Thymus (tissue), 11 donors: ENCODE measurements around the gene PABPC4L. TPM values are rescaled to one million over a fixed set of nuclear protein-coding genes. Genes with fewer than 3 reads are reported as not detected.
A peak's percentile ranks its signal among the peaks of the same experiment; 100 is the strongest.

Experiments used
- DNase-seq, 9 donors: peaks; one replicate each; pipeline ENCODE4 v3.0.0-alpha.2; 2013; ENCODE audit warnings: low spot score in 9 of 9, low read depth in 6 of 9, missing footprints in 1 of 9
- H3K27ac ChIP-seq, 2 donors: one replicate each; pipeline ENCODE4 v1.5.1; 2013; ENCODE audit warnings: control low read depth in 1 of 2, low read depth in 1 of 2, low read length in 1 of 2, mild to moderate bottlenecking in 1 of 2, moderate library complexity in 1 of 2
- H3K27me3 ChIP-seq, 2 donors: one replicate each; pipeline ENCODE4 v1.5.1; 2013; ENCODE audit warnings: low read length in 1 of 2; ENCODE audit not compliant: control insufficient read depth in 2 of 2, insufficient read depth in 1 of 2
- H3K36me3 ChIP-seq, 2 donors: one replicate each; pipeline ENCODE4 v1.5.1; 2013; ENCODE audit warnings: low read length in 1 of 2, mild to moderate bottlenecking in 1 of 2, moderate library complexity in 1 of 2; ENCODE audit not compliant: control insufficient read depth in 2 of 2, insufficient read depth in 2 of 2
- H3K4me1 ChIP-seq, 2 donors: one replicate each; pipeline ENCODE4 v1.5.1; 2013; ENCODE audit warnings: low read length in 2 of 2; ENCODE audit not compliant: control insufficient read depth in 2 of 2, insufficient read depth in 2 of 2
- H3K4me3 ChIP-seq, 2 donors: one replicate each; pipeline ENCODE4 v1.5.1; 2013; ENCODE audit warnings: low read length in 2 of 2, control low read depth in 1 of 2, mild to moderate bottlenecking in 1 of 2
- H3K9me3 ChIP-seq, 2 donors: one replicate each; pipeline ENCODE4 v1.5.1; 2013; ENCODE audit warnings: low read length in 1 of 2, mild to moderate bottlenecking in 1 of 2; ENCODE audit not compliant: control insufficient read depth in 2 of 2, insufficient read depth in 1 of 2
- WGBS: extraction: QIAGEN DNeasy Blood & Tissue Kit; methylation state at CpG from one replicate; pipeline ENCODE4 v1.1.7; 2013; 5-methylcytosine and 5-hydroxymethylcytosine counted together
- polyA plus RNA-seq: library from polyadenylated mRNA; stranded (reverse); fragments of 200-250 nt; gene quantifications from one replicate; pipeline ENCODE4 v1.2.3, GENCODE V29; 2013
- total RNA-seq: library from RNA; stranded (reverse); fragments of 120-200 nt; gene quantifications from one replicate; pipeline ENCODE4 v1.2.4, GENCODE V29; 2013
- donor health status: healthy.

Gene PABPC4L
- total and polyA plus RNA-seq, 2 donors = 1.0 to 3.1 TPM

DNA sequence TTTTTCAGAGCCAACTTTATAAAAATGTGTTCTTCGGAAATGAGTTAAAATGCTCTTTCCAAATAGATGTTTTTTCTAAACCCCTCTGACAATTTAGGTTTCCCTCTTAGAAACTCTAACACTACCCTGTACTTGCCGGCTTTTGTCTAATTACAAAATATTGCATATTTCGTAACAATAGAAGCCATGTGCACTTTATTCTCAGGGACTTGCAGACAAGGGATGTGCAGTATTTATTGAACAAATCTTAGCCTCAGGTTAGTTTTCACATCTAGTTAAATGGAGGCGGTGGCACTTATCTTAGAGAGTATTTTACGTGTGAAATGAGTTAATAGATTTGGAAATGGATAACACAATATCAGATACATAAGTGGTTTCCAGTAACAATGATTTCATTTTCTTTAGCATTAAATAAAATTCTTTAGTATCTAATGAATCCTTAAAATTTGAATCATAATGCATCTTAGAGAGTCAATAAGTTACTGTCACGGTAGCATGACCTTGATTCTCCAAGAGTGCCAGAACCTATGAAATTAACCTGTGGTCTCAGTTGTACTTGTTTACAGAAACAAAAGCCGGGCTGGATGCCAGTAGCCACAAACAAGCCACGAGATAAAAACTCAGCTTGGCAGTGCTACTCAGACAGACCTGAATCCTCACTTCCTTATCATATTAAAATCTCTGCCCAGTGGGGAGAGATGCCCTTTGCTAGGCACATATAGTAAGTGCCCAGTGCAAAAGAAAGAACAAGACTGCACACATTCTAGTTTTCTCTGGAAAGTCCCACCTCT lies 772 bp upstream of the PABPC4L start:
- Histone ChIP-seq H3K27me3 (peaks cover 0 to 5% of the 10 kb centered on the region in 2 donors), H3K36me3 (no peaks in the 10 kb centered on the region), H3K9me3 (no peaks in the 10 kb centered on the region), H3K27ac (peak overlapping the region in 1 of 2 donors; percentile 28), H3K4me1 (peaks cover 0 to 8% of the 10 kb centered on the region in 2 donors), H3K4me3 (no peak overlapping the region)
- DNase-seq = no peak
- 67% methylated on average over 8 of the region's 8 CpGs for WGBS

DNA sequence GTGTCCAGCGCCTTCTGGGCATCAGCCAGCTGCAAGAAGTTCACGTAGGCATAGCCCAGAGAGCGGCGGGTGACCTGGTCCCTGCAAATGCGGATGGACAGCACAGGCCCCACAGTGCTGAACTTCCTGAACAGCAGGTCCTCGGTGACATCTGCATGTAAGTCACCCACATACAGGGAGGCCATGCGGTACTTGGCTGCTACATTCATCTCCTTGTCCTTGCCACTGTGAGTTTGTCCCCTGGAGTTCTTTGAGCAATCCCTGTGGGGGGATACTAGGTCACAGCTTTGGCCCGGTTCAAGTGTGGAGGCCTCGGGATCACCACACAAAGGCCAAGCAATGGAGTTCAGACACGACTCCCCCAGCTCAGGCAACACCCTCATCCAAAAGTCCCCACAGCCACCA lies 776 bp downstream of the PABPC4L start:
- Histone ChIP-seq H3K36me3 (no peaks in the 10 kb centered on the region), H3K27me3 (peaks cover 0 to 5% of the 10 kb centered on the region in 2 donors), H3K4me3 (peak overlapping the region; percentile 40 to 43), H3K9me3 (no peaks in the 10 kb centered on the region), H3K4me1 (peaks cover 0 to 8% of the 10 kb centered on the region in 2 donors), H3K27ac (peak overlapping the region in 1 of 2 donors; percentile 52)
- 91% methylated on average over 10 of the region's 10 CpGs for WGBS
- peak in 3 of 9 donors; percentile 3 to 47 (median 6) for DNase-seq

DNA sequence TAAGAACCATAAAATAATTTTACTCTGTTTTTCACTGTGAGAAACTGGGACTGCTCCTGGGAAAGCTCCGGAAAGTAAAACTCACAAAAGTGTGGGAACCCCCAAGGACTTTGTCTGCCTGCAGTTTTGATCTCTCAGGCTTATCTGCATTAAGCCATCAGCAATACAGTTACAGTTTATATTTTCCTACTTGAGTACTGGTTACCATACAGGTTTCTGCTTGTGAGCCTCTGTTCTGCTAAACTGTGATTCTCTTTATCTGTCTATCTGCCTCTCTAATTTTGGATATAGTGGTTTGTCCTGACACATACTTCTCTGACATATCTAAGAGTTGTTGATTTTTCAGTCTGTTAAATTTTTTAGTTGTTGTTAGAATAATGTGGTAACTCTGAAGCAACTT lies 11.6 kb downstream of the PABPC4L start:
- Histone ChIP-seq H3K27me3 (no peaks in the 10 kb centered on the region), H3K27ac (no peak overlapping the region), H3K36me3 (no peaks in the 10 kb centered on the region), H3K9me3 (no peaks in the 10 kb centered on the region), H3K4me3 (no peak overlapping the region), H3K4me1 (no peaks in the 10 kb centered on the region)
- DNase-seq = no peak
- WGBS = 0% methylated on average over 1 of the region's 1 CpG

DNA sequence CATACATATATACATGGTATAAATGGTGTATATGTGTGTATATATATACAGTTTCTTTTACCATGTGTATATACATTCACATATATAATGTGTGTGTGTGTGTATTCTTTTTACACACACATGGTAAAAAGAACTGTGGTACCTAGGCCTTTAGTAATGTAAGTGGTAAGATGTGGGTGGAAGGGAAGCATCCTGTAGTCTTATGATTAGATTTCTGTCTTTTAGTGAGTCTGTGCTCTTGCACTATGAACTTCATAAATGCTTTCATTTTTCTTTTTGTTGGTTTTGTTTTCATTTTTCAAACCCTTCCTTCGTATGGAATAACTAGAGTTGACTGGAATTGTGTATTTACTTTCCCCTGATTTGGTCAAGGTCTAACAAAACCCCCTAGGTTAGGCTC lies 12.1 kb downstream of the PABPC4L start:
- Histone ChIP-seq H3K36me3 (no peaks in the 10 kb centered on the region), H3K27ac (no peak overlapping the region), H3K4me1 (no peaks in the 10 kb centered on the region), H3K27me3 (no peaks in the 10 kb centered on the region), H3K4me3 (no peak overlapping the region), H3K9me3 (no peaks in the 10 kb centered on the region)
- WGBS = 79% methylated on average over 1 of the region's 1 CpG
- no peak for DNase-seq

DNA sequence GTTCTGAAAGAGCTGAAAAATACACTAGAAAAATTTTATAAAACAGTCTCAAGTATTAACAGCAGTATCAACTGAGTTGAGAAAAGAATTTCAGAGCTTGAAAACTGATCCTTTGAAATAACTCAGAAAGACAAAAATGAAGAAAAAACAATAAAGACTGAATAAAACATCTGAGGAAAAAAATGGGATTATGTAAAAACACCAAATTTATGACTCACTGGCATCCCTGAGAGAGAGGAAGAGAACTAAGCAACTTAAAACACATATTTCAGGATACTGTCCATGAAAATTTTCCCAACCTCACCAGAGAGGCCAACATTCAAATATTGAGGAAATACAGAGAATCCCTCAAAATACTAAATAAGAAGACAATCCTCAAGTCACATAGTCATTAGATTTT lies 22.9 kb downstream of the PABPC4L start:
- H3K27me3 ChIP-seq = no peaks in the 10 kb centered on the region
- H3K36me3 ChIP-seq = no peaks in the 10 kb centered on the region
- DNase-seq = no peak

DNA sequence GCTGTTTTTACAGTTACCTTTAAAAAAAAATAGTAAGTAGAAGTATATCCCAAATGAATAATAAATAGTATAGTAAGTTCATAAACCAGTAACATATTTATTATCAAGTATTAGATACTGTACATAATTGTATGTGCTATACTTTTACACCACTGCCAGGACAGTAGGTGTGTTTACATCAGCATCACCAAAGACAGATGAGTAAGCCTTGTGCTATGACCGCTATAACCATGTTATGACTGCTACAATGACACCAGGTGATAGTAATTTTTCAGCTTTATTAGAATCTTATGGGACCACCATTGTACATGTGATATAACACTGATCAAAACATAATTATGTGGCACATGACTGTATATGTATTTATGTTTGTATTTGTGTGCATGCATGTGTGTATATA lies 27.3 kb downstream of the PABPC4L start:
- H3K4me1 ChIP-seq = no peaks in the 10 kb centered on the region
- H3K27ac ChIP-seq = no peak overlapping the region
- no peak overlapping the region for H3K4me3 ChIP-seq
- H3K36me3 ChIP-seq = no peaks in the 10 kb centered on the region
- peaks cover 0 to 5% of the 10 kb centered on the region in 2 donors for H3K9me3 ChIP-seq
- DNase-seq = no peak
- WGBS = 97% methylated on average over 1 of the region's 1 CpG
- no peaks in the 10 kb centered on the region for H3K27me3 ChIP-seq

More for the DNA sequence above, 22.9 kb downstream of the PABPC4L start:
- Histone ChIP-seq H3K27ac (no peak overlapping the region), H3K9me3 (peaks cover 0 to 5% of the 10 kb centered on the region in 2 donors), H3K4me3 (no peak overlapping the region), H3K4me1 (no peaks in the 10 kb centered on the region)

DNA sequence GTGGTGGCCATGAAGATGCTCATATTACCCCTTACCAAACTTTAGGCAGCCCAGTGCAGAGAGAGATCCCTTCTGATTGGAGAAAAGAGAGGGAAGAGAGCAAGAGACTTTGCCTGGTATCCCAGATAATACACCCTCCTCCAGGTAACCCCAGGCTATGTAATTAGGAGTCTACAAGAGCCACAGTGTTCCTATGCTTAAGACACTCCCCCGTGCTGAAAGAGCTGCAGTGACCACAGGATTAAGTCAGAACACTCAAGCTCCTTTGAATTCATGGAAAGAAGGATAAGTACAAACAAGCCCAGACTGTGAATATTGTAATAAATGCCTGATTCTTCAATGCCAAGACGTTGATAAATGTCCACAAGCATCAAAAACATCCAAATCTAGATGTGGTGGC lies 41.4 kb downstream of the PABPC4L start:
- no peak overlapping the region for H3K27ac ChIP-seq
- no peaks in the 10 kb centered on the region for H3K9me3 ChIP-seq
- no peak for DNase-seq
- no peaks in the 10 kb centered on the region for H3K27me3 ChIP-seq
- 32% methylated on average over 2 of the region's 2 CpGs for WGBS
- H3K4me1 ChIP-seq = no peaks in the 10 kb centered on the region
- no peak overlapping the region for H3K4me3 ChIP-seq
- H3K36me3 ChIP-seq = no peaks in the 10 kb centered on the region

DNA sequence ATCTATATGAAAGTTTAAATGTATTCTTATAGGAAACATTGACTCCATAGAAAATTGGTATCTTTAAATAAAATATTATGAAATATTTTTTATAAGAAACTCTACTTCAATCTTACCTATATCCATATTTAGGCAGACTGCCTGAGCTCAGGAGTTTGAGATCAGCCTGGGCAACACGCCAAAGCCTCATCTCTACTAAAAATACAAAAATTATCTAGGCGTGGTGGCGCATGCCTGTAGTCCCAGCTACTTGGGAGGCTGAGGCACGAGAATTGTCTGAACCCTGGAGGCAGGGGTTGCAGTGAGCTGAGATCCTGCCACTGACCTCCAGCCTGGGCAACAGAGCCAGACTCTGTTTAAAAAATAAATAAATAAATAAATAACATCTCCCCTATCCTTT lies 47.5 kb downstream of the PABPC4L start:
- H3K9me3 ChIP-seq = no peaks in the 10 kb centered on the region
- no peak for DNase-seq
- no peaks in the 10 kb centered on the region for H3K4me1 ChIP-seq
- H3K4me3 ChIP-seq = no peak overlapping the region
- H3K27ac ChIP-seq = no peak overlapping the region
- 94% methylated on average over 4 of the region's 4 CpGs for WGBS
- no peaks in the 10 kb centered on the region for H3K27me3 ChIP-seq
- no peaks in the 10 kb centered on the region for H3K36me3 ChIP-seq

DNA sequence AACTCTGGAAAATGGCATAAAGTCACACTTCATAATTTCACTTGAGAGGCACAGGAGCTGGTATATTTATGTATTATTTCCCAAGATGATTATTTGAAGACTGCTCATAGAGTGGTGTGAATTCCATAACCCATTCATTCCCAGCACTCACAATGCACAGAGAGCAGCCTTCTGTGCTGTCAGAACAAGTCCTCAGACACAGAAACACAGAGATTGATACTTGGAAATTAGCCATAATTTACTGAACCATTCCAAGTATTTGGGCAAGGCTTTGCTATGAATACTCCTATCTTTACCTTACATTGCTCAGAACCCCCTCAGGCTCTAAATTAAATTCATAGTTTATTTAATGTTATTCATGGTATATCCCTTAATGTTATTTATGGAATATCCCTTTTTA lies 53.6 kb downstream of the PABPC4L start:
- no peak overlapping the region for H3K27ac ChIP-seq
- no peaks in the 10 kb centered on the region for H3K27me3 ChIP-seq
- no peak for DNase-seq
- H3K4me1 ChIP-seq = no peaks in the 10 kb centered on the region
- no peaks in the 10 kb centered on the region for H3K36me3 ChIP-seq
- no peak overlapping the region for H3K4me3 ChIP-seq
- no peaks in the 10 kb centered on the region for H3K9me3 ChIP-seq
